HG03439 (cell line): ENCODE measurements around the gene PTX3.

Experiments
- ATAC-seq: cut with Tn5 transposase; IDR thresholded peaks from one replicate; pipeline ENCODE4 v1.9.1; 2021; ENCODE audit warnings: mild to moderate bottlenecking, moderate library complexity; ENCODE audit not compliant: unreplicated experiment

PTX3 gene

GRCh38 chr3:157420606-157421130, 16.0 kb upstream of the PTX3 start:
- ATAC-seq, result no peak

GRCh38 chr3:157423337-157423736, 13.3 kb upstream of the PTX3 start:
- ATAC-seq, result no peak

GRCh38 chr3:157427901-157428300, 8.7 kb upstream of the PTX3 start:
- ATAC-seq, result no peak

- ATAC-seq, result no peak
Observed at GRCh38 chr3:157428853-157429252, 7.8 kb upstream of the PTX3 start.

- no peak for ATAC-seq
Observed at GRCh38 chr3:157429708-157430107, 6.9 kb upstream of the PTX3 start.

- ATAC-seq, result no peak
Observed at GRCh38 chr3:157438194-157438730, 1.6 kb downstream of the PTX3 start.

GRCh38 chr3:157441102-157441624, 4.5 kb downstream of the PTX3 start:
- ATAC-seq, result no peak

- ATAC-seq, result no peak
Observed at GRCh38 chr3:157442729-157443128, 6.1 kb downstream of the PTX3 start.

- no peak for ATAC-seq
Observed at GRCh38 chr3:157443905-157444796, 7.5 kb downstream of the PTX3 start.

GRCh38 chr3:157444797-157445184, 8.1 kb downstream of the PTX3 start:
- ATAC-seq, result no peak

- ATAC-seq, result no peak
Observed at GRCh38 chr3:157445857-157446256, 9.2 kb downstream of the PTX3 start.

- no peak for ATAC-seq
Observed at GRCh38 chr3:157447026-157447694, 10.5 kb downstream of the PTX3 start.

GRCh38 chr3:157452097-157452496, 15.4 kb downstream of the PTX3 start:
- no peak for ATAC-seq

- no peak for ATAC-seq
Observed at GRCh38 chr3:157453824-157454223, 17.2 kb downstream of the PTX3 start.

- ATAC-seq, result no peak
Observed at GRCh38 chr3:157459706-157460105, 23.1 kb downstream of the PTX3 start.

GRCh38 chr3:157460253-157460652, 23.6 kb downstream of the PTX3 start:
- ATAC-seq, result no peak

- no peak for ATAC-seq
Observed at GRCh38 chr3:157463816-157464215, 27.2 kb downstream of the PTX3 start.

GRCh38 chr3:157464321-157464720, 27.7 kb downstream of the PTX3 start:
- no peak for ATAC-seq

- no peak for ATAC-seq
Observed at GRCh38 chr3:157465741-157466140, 29.1 kb downstream of the PTX3 start.

- no peak for ATAC-seq
Observed at GRCh38 chr3:157467200-157467599, 30.6 kb downstream of the PTX3 start.

- ATAC-seq, result no peak
Observed at GRCh38 chr3:157469561-157470294, 33.1 kb downstream of the PTX3 start.
